H9 (cell line): ENCODE measurements around the gene KCNJ14. TPM values are rescaled to one million over a fixed set of nuclear protein-coding genes. Genes with fewer than 3 reads are reported as not detected.

Source experiments
- DNase-seq: peaks from one replicate; pipeline ENCODE4 v3.0.0-alpha.2; 2017
- H2AFZ ChIP-seq: one replicate; pipeline ENCODE4 v1.6.1; 2013; ENCODE audit warnings: mild to moderate bottlenecking, low read length, control low read depth, moderate library complexity
- H2AK5ac ChIP-seq: 2 replicates; pipeline ENCODE4 v1.6.1; 2013; ENCODE audit warnings: low read length, control low read depth, mixed read lengths; ENCODE audit not compliant: insufficient read length
- H2BK120ac ChIP-seq: one replicate; pipeline ENCODE4 v1.6.1; 2013; ENCODE audit warnings: low read depth, mild to moderate bottlenecking, low read length, control low read depth, inconsistent platforms; ENCODE audit not compliant: poor library complexity, severe bottlenecking
- H2BK12ac ChIP-seq: 2 replicates; pipeline ENCODE4 v1.6.1; 2013; ENCODE audit warnings: low read length, control low read depth, mixed read lengths, low read depth; ENCODE audit not compliant: insufficient read length
- H2BK15ac ChIP-seq: 2 replicates; pipeline ENCODE4 v1.6.1; 2013; ENCODE audit warnings: low read depth, low read length, control low read depth
- H2BK20ac ChIP-seq: one replicate; pipeline ENCODE4 v1.6.1; 2013; ENCODE audit warnings: low read depth, mild to moderate bottlenecking, low read length, control low read depth, inconsistent platforms; ENCODE audit not compliant: poor library complexity, severe bottlenecking
- H2BK5ac ChIP-seq: 2 replicates; pipeline ENCODE4 v1.6.1; 2013; ENCODE audit warnings: low read length, control low read depth, mixed read lengths; ENCODE audit not compliant: insufficient read length
- H3K14ac ChIP-seq: 2 replicates; pipeline ENCODE4 v1.6.1; 2013; ENCODE audit warnings: low read length, control low read depth; ENCODE audit not compliant: insufficient read depth
- H3K18ac ChIP-seq: 2 replicates; pipeline ENCODE4 v1.6.1; 2013; ENCODE audit warnings: low read depth, mild to moderate bottlenecking, mixed read lengths, low read length, control low read depth; ENCODE audit not compliant: insufficient read length
- H3K23ac ChIP-seq: 2 replicates; pipeline ENCODE4 v1.6.1; 2013; ENCODE audit warnings: low read length, control low read depth, mixed read lengths, low read depth; ENCODE audit not compliant: insufficient read length
- H3K23me2 ChIP-seq: 2 replicates; pipeline ENCODE4 v1.6.1; 2013; ENCODE audit warnings: low read depth, mild to moderate bottlenecking, mixed read lengths, low read length, control low read depth; ENCODE audit not compliant: insufficient read length, poor library complexity, severe bottlenecking
- H3K27ac ChIP-seq: 2 replicates; pipeline ENCODE4 v1.5.1; 2013; ENCODE audit warnings: low read length, control low read depth, mixed read lengths, low read depth; ENCODE audit not compliant: insufficient read length
- H3K27me3 ChIP-seq: 2 replicates; pipeline ENCODE4 v1.6.1; 2013; ENCODE audit warnings: low read length, control low read depth, inconsistent platforms; ENCODE audit not compliant: insufficient read depth
- H3K4ac ChIP-seq: 2 replicates; pipeline ENCODE4 v1.6.1; 2013; ENCODE audit warnings: low read depth, mild to moderate bottlenecking, control low read depth, inconsistent platforms, low read length, moderate library complexity
- H3K4me1 ChIP-seq: 2 replicates; pipeline ENCODE4 v1.6.1; 2013; ENCODE audit warnings: low read length, control low read depth, inconsistent platforms; ENCODE audit not compliant: insufficient read depth
- H3K4me2 ChIP-seq: 2 replicates; pipeline ENCODE4 v1.6.1; 2013; ENCODE audit warnings: low read length, control low read depth, mixed read lengths; ENCODE audit not compliant: insufficient read length, insufficient read depth
- H3K56ac ChIP-seq: 2 replicates; pipeline ENCODE4 v1.6.1; 2013; ENCODE audit warnings: low read depth, mild to moderate bottlenecking, mixed read lengths, low read length, control low read depth; ENCODE audit not compliant: insufficient read length
- H3K79me1 ChIP-seq: 2 replicates; pipeline ENCODE4 v1.6.1; 2013; ENCODE audit warnings: low read depth, mild to moderate bottlenecking, moderate library complexity, low read length, control low read depth, inconsistent platforms; ENCODE audit not compliant: insufficient read depth, poor library complexity, severe bottlenecking
- H3K79me2 ChIP-seq: 2 replicates; pipeline ENCODE4 v1.6.1; 2013; ENCODE audit warnings: low read length, control low read depth, inconsistent platforms; ENCODE audit not compliant: insufficient read depth
- H3K9ac ChIP-seq: 2 replicates; pipeline ENCODE4 v1.6.1; 2013; ENCODE audit warnings: low read length, control low read depth, mixed read lengths; ENCODE audit not compliant: insufficient read length; ENCODE audit errors: extremely low read depth
- H3K9me3 ChIP-seq: one replicate; pipeline ENCODE4 v1.6.1; 2013; ENCODE audit warnings: low read depth, low read length, inconsistent platforms; ENCODE audit not compliant: control insufficient read depth
- H3T11ph ChIP-seq: one replicate; pipeline ENCODE4 v1.6.1; 2013; ENCODE audit warnings: mild to moderate bottlenecking, low read length, control low read depth, inconsistent platforms
- H4K20me1 ChIP-seq: one replicate; pipeline ENCODE4 v1.6.1; 2013; ENCODE audit not compliant: control insufficient read depth, insufficient read length, insufficient read depth
- H4K5ac ChIP-seq: 2 replicates; pipeline ENCODE4 v1.6.1; 2013; ENCODE audit warnings: low read depth, mild to moderate bottlenecking, mixed read lengths, low read length, control low read depth; ENCODE audit not compliant: insufficient read length
- H4K8ac ChIP-seq: replicated peaks from 2 replicates; pipeline ENCODE4 v1.6.1; 2013; ENCODE audit warnings: low read length, control low read depth, mixed read lengths, low read depth; ENCODE audit not compliant: insufficient read length
- H4K91ac ChIP-seq: 2 replicates; pipeline ENCODE4 v1.6.1; 2013; ENCODE audit warnings: low read depth, mild to moderate bottlenecking, moderate library complexity, mixed read lengths, low read length, control low read depth; ENCODE audit not compliant: insufficient read length
- H3K27ac Mint-ChIP-seq, 3 experiments: 2 replicates in 2 of 3; 3 replicates in 1 of 3; pipeline ENCODE4 v1.8.0; 2020 to 2021; ENCODE audit warnings: mixed read lengths in 3 of 3, mild to moderate bottlenecking in 1 of 3, moderate library complexity in 1 of 3
- H3K27me3 Mint-ChIP-seq: 2 replicates; pipeline ENCODE4 v1.8.0; 2021; ENCODE audit warnings: low read depth, mild to moderate bottlenecking, moderate library complexity, mixed read lengths
- H3K36me3 Mint-ChIP-seq, 3 experiments: 2 replicates in 2 of 3; 3 replicates in 1 of 3; pipeline ENCODE4 v1.8.0; 2020 to 2021; ENCODE audit warnings: low read depth in 3 of 3, mixed read lengths in 3 of 3; ENCODE audit not compliant: insufficient read depth in 1 of 3
- H3K4me1 Mint-ChIP-seq, 2 experiments: 2 replicates each; pipeline ENCODE4 v1.8.0; 2020; ENCODE audit warnings: mixed read lengths in 2 of 2
- H3K4me3 Mint-ChIP-seq, 2 experiments: 2 replicates in 1 of 2; 3 replicates in 1 of 2; pipeline ENCODE4 v1.8.0; 2020 to 2021; ENCODE audit warnings: mild to moderate bottlenecking in 2 of 2, mixed read lengths in 2 of 2, moderate library complexity in 1 of 2
- H3K9me3 Mint-ChIP-seq, 2 experiments: 2 replicates in 1 of 2; 3 replicates in 1 of 2; pipeline ENCODE4 v1.8.0; 2020; ENCODE audit warnings: mild to moderate bottlenecking in 2 of 2, mixed read lengths in 2 of 2, moderate library complexity in 1 of 2
- CTCF ChIP-seq: fragments of 200-600 bp; sonication (generic); conservative IDR thresholded peaks from 3 replicates; pipeline ENCODE4 v1.8.0; 2021; ENCODE audit warnings: antibody characterized with exemption, mild to moderate bottlenecking
- WGBS: extraction: QIAGEN DNeasy Blood & Tissue Kit; methylation state at CpG from one replicate; pipeline ENCODE4 v1.1.7; 2013; ENCODE audit warnings: missing lambda C conversion rate, low lambda C conversion rate, mixed read lengths; ENCODE audit not compliant: insufficient read length; ENCODE audit errors: extremely low coverage; 5-methylcytosine and 5-hydroxymethylcytosine counted together
- total RNA-seq: library from RNA; stranded (reverse); gene quantifications from 2 replicates; pipeline ENCODE4 v1.2.1, GENCODE V29; 2021

KCNJ14 gene
- total RNA-seq, 1 experiment from 2014 or later: 1.2 TPM

- Mint-ChIP-seq H3K27ac (no peak overlapping the region; a peak in 2 of 7 replicates), H3K36me3 (peaks cover 52 to 78% (median 68%) of the 10 kb centered on the region in 3 experiments), H3K27me3 (no peaks in the 10 kb centered on the region), H3K9me3 (no peaks in the 10 kb centered on the region; a peak in 1 of 5 replicates), H3K4me1 (peaks cover 0 to 9% of the 10 kb centered on the region in 2 experiments), H3K4me3 (no peak overlapping the region)
- no CpG with 5 or more reads among the region's 16 CpGs for WGBS
- no peak overlapping the region for H2BK20ac ChIP-seq
- H4K91ac ChIP-seq: no peak overlapping the region
- no peak overlapping the region for H3K23ac ChIP-seq
- no peak overlapping the region for H3K4ac ChIP-seq
- H3K79me1 ChIP-seq: peaks cover 2% of the 10 kb centered on the region
- no peak overlapping the region for H4K5ac ChIP-seq
- H3K9me3 ChIP-seq: no peaks in the 10 kb centered on the region
- no peak for TF ChIP-seq CTCF
- no peak overlapping the region for H2AFZ ChIP-seq
- no peak overlapping the region for H2BK5ac ChIP-seq
- H2BK120ac ChIP-seq: no peak overlapping the region
- no peak overlapping the region for H2AK5ac ChIP-seq
- H3T11ph ChIP-seq: no peak overlapping the region
- no peak overlapping the region; the same call in 1 of the 2 replicates for H3K14ac ChIP-seq
- no peaks in the 10 kb centered on the region; the same call in 1 of the 2 replicates for H3K79me2 ChIP-seq
- H3K27me3 ChIP-seq: no peaks in the 10 kb centered on the region
- H2BK15ac ChIP-seq: no peak overlapping the region
- H3K27ac ChIP-seq: no peak overlapping the region
- no peak overlapping the region for H4K8ac ChIP-seq
- H3K56ac ChIP-seq: no peak overlapping the region
- H3K9ac ChIP-seq: no peak overlapping the region
- no peak overlapping the region for H2BK12ac ChIP-seq
- no peaks in the 10 kb centered on the region for H3K23me2 ChIP-seq
- H3K4me1 ChIP-seq: no peaks in the 10 kb centered on the region
- no peaks in the 10 kb centered on the region for H4K20me1 ChIP-seq
- DNase-seq: no peak
- H3K4me2 ChIP-seq: no peak overlapping the region
- no peak overlapping the region for H3K18ac ChIP-seq
Observed at GRCh38 chr19:48474084-48474592, 18.8 kb downstream of the KCNJ14 start.
